ENCODE measurements around the gene FAM32A.

DNA sequence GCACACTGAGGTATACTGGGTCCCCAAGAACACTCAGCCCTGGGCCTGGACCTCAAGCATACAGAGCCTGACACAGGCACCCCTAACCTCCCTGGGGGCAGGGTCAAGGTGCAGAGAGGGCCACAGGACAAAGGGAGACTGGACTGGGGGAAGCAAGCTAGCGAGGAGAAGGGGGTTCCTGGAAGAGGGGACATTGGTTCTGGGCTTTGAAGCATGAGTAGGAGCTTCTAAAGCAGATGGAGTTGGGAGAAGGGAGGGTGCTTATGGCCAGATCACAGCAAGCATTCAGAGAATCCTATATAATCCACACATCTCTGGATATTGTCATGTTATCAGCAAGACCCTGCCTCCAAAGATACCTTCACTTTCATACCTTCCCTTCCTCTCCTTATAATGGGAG lies 15.1 kb upstream of the FAM32A start:
- no peak for TF ChIP-seq CTCF (IDR thresholded peaks at IDR 0.05 in 8 of 11, conservative IDR thresholded peaks at IDR 0.05 in 3 of 11)
- TF ChIP-seq POLR2AphosphoS5 (IDR thresholded peaks at IDR 0.05) = no peak
- no peak for TF ChIP-seq POLR2A (IDR thresholded peaks at IDR 0.05)

All from spleen (tissue), 7 donors.